BE2C (cell line): ENCODE results near the gene UBXN2A.
"Not testable (repeated sequence)": the region's sequence is repeated elsewhere in the genome, so short reads cannot be mapped to it uniquely, and the experiment has no call there.

Experiments
- DNase-seq: peaks from one replicate; pipeline ENCODE4 v3.0.0-alpha.2; 2020
- H3K27me3 ChIP-seq: fragments of 250-450 bp; sonication (Bioruptor Pico); 2 replicates; pipeline ENCODE4 v1.5.1; 2020; ENCODE audit warnings: mild to moderate bottlenecking
- H3K36me3 ChIP-seq: fragments of 250-450 bp; sonication (Bioruptor Pico); 2 replicates; pipeline ENCODE4 v1.5.1; 2020; ENCODE audit warnings: mild to moderate bottlenecking
- H3K4me1 ChIP-seq: fragments of 250-450 bp; sonication (Bioruptor Pico); 2 replicates; pipeline ENCODE4 v1.5.1; 2020
- H3K4me3 ChIP-seq: 2 replicates; pipeline ENCODE4 v1.5.1; 2011; ENCODE audit warnings: low read depth, low read length
- H3K9me3 ChIP-seq: fragments of 250-450 bp; sonication (Bioruptor Pico); 2 replicates; pipeline ENCODE4 v1.5.1; 2020
- CTCF ChIP-seq: IDR thresholded peaks from 2 replicates; pipeline ENCODE4 v1.5.1; 2012; ENCODE audit warnings: mild to moderate bottlenecking, low read depth, low read length

The UBXN2A gene

GRCh38 chr2:24011250-24012104 lies 71.2 kb downstream of the UBXN2A start:
- no peaks in the 10 kb centered on the region for H3K4me1 ChIP-seq
- no peaks in the 10 kb centered on the region for H3K36me3 ChIP-seq
- no peak overlapping the region for H3K4me3 ChIP-seq
- no peak for DNase-seq
- TF ChIP-seq CTCF = no peak
- no peaks in the 10 kb centered on the region for H3K9me3 ChIP-seq
- H3K27me3 ChIP-seq = peaks cover 15% of the 10 kb centered on the region

DNA sequence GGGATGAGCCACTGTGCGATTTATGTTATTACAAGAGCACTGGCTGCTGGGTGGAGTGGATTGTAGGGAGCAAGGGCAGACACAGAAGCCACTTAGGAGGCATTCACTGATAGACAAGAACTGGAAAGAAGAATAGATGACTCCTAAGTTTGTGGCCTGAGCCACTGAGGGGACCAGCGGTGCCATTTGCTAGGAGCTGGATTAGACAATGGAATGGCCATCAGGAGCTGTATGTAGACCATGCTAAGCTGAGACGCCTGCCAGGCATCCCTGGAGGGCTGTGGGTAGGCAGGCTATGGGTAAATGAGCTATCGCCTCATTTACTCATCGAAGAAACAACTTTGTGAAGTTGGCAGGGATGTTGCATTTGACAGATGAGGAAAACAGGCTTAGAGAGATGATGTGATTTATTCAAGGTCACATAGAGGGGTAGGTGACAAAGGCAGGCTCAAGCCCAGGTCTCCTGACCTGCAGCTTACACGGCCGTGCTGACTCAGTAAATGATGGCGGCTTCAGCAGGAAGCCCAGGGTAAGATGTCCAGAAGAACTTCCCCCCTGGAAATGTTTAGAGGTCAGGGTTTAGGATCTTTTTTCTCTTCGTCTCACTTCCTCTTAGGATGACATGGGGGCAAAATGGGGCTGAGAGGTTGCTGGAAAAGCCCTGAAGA lies 72.4 kb downstream of the UBXN2A start:
- TF ChIP-seq CTCF = no peak
- Histone ChIP-seq H3K36me3 (no peaks in the 10 kb centered on the region), H3K4me3 (no peak overlapping the region)

DNA sequence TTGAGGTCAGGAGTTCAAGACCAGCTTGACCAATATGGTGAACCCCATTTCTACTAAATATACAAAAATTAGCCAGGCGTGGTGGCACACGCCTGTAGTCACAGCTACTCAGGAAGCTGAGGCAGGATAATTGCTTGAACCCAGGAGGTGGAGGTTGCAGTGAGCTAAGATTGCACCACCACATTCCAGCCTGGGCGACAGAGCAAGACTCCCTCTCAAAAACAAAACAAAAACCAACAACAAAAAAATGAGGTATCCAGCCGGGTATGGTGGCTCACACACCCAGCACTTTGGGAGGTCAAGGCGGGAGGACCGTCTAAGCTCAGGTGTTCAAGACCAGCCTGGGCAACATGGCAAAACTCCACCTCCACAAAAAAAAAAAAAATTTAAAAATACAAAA lies 74.6 kb downstream of the UBXN2A start:
- H3K4me3 ChIP-seq, DNase-seq, H3K36me3 ChIP-seq, H3K27me3 ChIP-seq, H3K9me3 ChIP-seq, H3K4me1 ChIP-seq: not testable (repeated sequence)

More for the DNA sequence above, 72.4 kb downstream of the UBXN2A start:
- Histone ChIP-seq H3K27me3 (peaks cover 15% of the 10 kb centered on the region), H3K4me1 (no peaks in the 10 kb centered on the region), H3K9me3 (no peaks in the 10 kb centered on the region)
- no peak for DNase-seq

GRCh38 chr2:24015562-24016375 lies 75.5 kb downstream of the UBXN2A start:
- TF ChIP-seq CTCF = no peak
- Histone ChIP-seq H3K9me3 (no peaks in the 10 kb centered on the region), H3K36me3 (no peaks in the 10 kb centered on the region), H3K4me1 (no peaks in the 10 kb centered on the region), H3K4me3 (no peak overlapping the region), H3K27me3 (no peaks in the 10 kb centered on the region)
- DNase-seq = no peak

GRCh38 chr2:24016376-24016761 lies 76.1 kb downstream of the UBXN2A start:
- Histone ChIP-seq H3K4me3 (no peak overlapping the region), H3K27me3 (no peaks in the 10 kb centered on the region), H3K4me1 (no peaks in the 10 kb centered on the region), H3K9me3 (no peaks in the 10 kb centered on the region), H3K36me3 (no peaks in the 10 kb centered on the region)
- DNase-seq = no peak
- no peak for TF ChIP-seq CTCF

- no peaks in the 10 kb centered on the region for H3K27me3 ChIP-seq
- TF ChIP-seq CTCF = no peak
- no peak for DNase-seq
- no peak overlapping the region for H3K4me3 ChIP-seq
- H3K9me3 ChIP-seq = no peaks in the 10 kb centered on the region
- H3K36me3 ChIP-seq = peaks cover 1% of the 10 kb centered on the region; the same call in 1 of the 2 replicates
- H3K4me1 ChIP-seq = no peaks in the 10 kb centered on the region
Measured at GRCh38 chr2:24016853-24017703, 76.8 kb downstream of the UBXN2A start.
